ENCODE data around the gene ITGA2.
A peak's percentile ranks its signal among the peaks of the same experiment; 100 is the strongest.

Gene ITGA2

DNA sequence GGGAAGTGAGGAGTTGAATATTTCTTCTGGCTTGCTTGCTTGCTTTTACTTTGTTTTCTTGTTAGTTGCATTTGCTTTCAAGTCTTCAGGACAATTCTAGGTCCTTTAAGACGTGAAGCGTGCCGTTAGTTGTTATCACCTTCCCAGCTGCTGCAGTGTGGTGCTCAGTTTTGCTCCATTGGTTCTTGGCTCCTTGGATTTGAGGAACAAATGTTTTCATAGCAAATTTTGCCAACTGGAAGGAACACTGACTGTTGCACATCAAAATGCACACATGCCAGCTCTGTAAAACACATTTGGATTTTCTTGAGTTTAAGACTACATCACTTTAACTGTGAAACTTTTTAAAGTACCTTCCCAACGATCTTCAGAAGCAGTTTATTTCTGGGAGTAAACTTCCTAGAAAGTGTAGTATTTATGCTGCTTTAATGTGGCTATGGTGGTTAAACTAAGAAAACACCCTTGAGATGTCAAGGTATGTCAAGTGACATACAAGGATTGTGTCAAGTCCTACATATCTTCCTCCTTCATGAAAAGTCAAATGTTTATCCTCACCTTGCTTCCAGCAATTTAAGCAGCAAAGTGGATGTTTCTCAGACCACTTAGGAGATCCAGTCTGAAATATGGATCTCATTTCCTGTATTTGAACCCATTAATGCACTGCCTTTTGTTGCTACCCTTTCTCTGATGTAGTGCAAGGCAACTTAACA lies 95.5 kb downstream of the ITGA2 start:
- Mint-ChIP-seq H3K9me3 (no peaks in the 10 kb centered on the region), H3K27me3 (peaks cover 24% of the 10 kb centered on the region), H3K36me3 (no peaks in the 10 kb centered on the region), H3K27ac (no peak overlapping the region), H3K4me3 (no peak overlapping the region), H3K4me1 (no peaks in the 10 kb centered on the region)
- no peak for ATAC-seq

GRCh38 chr5:53087171-53087570 lies 98.0 kb downstream of the ITGA2 start:
- no peak for ATAC-seq
- H3K4me3 Mint-ChIP-seq, result no peak overlapping the region

DNA sequence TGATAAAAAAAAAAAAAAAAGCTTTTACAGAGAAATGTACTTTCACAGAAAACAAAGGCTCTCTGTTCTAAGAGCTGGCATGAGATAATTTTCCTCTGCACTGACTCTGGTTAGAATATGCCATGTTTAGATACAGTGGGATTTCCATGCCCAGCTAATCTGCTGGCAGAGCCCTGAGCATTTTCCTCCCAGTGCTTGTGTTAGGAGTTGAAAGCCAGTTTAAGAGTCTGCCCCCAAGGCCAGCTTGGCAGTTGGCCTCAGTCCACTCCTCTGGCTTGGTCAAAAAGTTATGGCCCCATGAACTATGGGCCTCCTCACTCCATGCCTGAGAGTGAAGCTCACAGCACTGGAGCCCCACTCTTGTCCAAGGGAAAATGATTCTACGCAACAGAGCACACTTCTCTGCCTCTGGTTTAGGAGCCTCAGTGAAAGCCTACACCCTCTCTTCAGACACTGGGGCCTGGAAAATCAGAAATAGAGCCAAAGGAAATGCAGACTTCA lies 98.5 kb downstream of the ITGA2 start:
- Mint-ChIP-seq H3K36me3 (no peaks in the 10 kb centered on the region), H3K27ac (no peak overlapping the region), H3K4me3 (no peak overlapping the region), H3K9me3 (no peaks in the 10 kb centered on the region), H3K27me3 (peaks cover 24% of the 10 kb centered on the region), H3K4me1 (peaks cover 6% of the 10 kb centered on the region)
- no peak for ATAC-seq

More at GRCh38 chr5:53087171-53087570, 98.0 kb downstream of the ITGA2 start:
- no peaks in the 10 kb centered on the region for H3K36me3 Mint-ChIP-seq
- H3K27me3 Mint-ChIP-seq, result peaks cover 24% of the 10 kb centered on the region
- H3K4me1 Mint-ChIP-seq, result peaks cover 6% of the 10 kb centered on the region
- no peaks in the 10 kb centered on the region for H3K9me3 Mint-ChIP-seq
- H3K27ac Mint-ChIP-seq, result no peak overlapping the region

- H3K4me3 Mint-ChIP-seq, result no peak overlapping the region
- peaks cover 5% of the 10 kb centered on the region for H3K27me3 Mint-ChIP-seq
- H3K4me1 Mint-ChIP-seq, result peaks cover 6% of the 10 kb centered on the region
- no peaks in the 10 kb centered on the region for H3K9me3 Mint-ChIP-seq
- H3K36me3 Mint-ChIP-seq, result no peaks in the 10 kb centered on the region
- no peak overlapping the region for H3K27ac Mint-ChIP-seq
- no peak for ATAC-seq
Measured at GRCh38 chr5:53089481-53089991, 100.4 kb downstream of the ITGA2 start.

- Mint-ChIP-seq H3K4me3 (no peak overlapping the region), H3K27ac (no peak overlapping the region), H3K36me3 (no peaks in the 10 kb centered on the region), H3K4me1 (peaks cover 6% of the 10 kb centered on the region), H3K9me3 (no peaks in the 10 kb centered on the region), H3K27me3 (no peaks in the 10 kb centered on the region)
- ATAC-seq, result no peak
Measured at GRCh38 chr5:53090229-53090628, 101.1 kb downstream of the ITGA2 start.

- peaks cover 6% of the 10 kb centered on the region for H3K4me1 Mint-ChIP-seq
- ATAC-seq, result no peak
- no peak overlapping the region for H3K27ac Mint-ChIP-seq
Measured at GRCh38 chr5:53091289-53091688, 102.1 kb downstream of the ITGA2 start.

GRCh38 chr5:53092242-53092641 lies 103.1 kb downstream of the ITGA2 start:
- no peak for ATAC-seq
- peaks cover 6% of the 10 kb centered on the region for H3K4me1 Mint-ChIP-seq
- no peak overlapping the region for H3K27ac Mint-ChIP-seq
- H3K36me3 Mint-ChIP-seq, result peaks cover 2% of the 10 kb centered on the region
- no peaks in the 10 kb centered on the region for H3K27me3 Mint-ChIP-seq
- no peaks in the 10 kb centered on the region for H3K9me3 Mint-ChIP-seq
- no peak overlapping the region for H3K4me3 Mint-ChIP-seq

More at GRCh38 chr5:53091289-53091688, 102.1 kb downstream of the ITGA2 start:
- Mint-ChIP-seq H3K4me3 (no peak overlapping the region), H3K36me3 (no peaks in the 10 kb centered on the region), H3K9me3 (no peaks in the 10 kb centered on the region), H3K27me3 (no peaks in the 10 kb centered on the region)

DNA sequence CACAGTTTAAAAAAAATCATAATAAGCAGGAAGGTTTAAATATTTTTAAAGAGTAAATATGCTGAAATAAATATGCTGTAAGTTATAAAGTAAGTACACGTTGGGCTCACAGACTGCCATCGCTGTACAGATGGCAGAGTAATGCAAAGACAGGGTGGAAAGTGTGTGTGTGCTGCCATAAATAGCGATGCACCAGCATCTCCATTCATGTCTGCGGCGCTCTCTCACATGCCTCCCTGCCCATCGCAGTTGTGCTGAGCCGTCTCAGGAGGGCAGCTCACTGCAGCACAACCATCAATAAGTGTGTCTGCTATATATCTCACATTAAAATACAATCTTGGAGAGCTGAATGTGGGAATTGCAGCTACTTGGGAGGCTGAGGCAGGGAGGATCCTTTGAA lies 106.1 kb downstream of the ITGA2 start:
- H3K27ac Mint-ChIP-seq, result no peak overlapping the region
- ATAC-seq, result no peak
- no peaks in the 10 kb centered on the region for H3K27me3 Mint-ChIP-seq
- peaks cover 19% of the 10 kb centered on the region for H3K36me3 Mint-ChIP-seq
- no peaks in the 10 kb centered on the region for H3K9me3 Mint-ChIP-seq
- H3K4me3 Mint-ChIP-seq, result no peak overlapping the region
- peaks cover 3% of the 10 kb centered on the region for H3K4me1 Mint-ChIP-seq

DNA sequence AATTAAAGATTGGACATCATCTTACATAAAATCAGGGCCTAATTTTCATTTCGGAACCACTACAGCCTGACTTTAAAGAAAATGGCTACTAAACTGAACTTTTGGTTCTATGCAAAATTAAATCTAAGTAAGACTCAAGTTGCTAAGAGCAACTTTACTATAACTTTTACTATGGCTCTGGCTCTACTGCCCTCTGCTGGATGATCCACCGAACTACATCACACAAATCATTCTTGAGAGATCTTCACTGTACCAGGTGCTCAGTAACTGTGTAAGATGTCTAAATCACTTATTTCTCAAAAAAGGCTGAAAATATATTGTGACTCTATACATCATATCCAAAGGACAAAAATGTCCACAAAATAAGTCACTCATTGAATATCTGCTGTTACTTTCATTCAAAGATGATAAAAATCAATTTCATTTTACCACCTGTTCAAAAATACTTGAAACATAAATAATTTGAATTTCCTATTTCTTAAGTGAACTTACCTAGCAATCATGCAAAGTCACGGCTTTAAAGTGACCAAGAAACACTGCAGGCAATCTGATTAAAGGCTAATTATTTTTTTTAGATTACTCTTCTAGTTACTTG lies 106.9 kb downstream of the ITGA2 start:
- Mint-ChIP-seq H3K4me1 (no peaks in the 10 kb centered on the region), H3K9me3 (no peaks in the 10 kb centered on the region), H3K36me3 (peaks cover 19% of the 10 kb centered on the region), H3K27ac (no peak overlapping the region), H3K27me3 (no peaks in the 10 kb centered on the region), H3K4me3 (no peak overlapping the region)
- no peak for ATAC-seq

DNA sequence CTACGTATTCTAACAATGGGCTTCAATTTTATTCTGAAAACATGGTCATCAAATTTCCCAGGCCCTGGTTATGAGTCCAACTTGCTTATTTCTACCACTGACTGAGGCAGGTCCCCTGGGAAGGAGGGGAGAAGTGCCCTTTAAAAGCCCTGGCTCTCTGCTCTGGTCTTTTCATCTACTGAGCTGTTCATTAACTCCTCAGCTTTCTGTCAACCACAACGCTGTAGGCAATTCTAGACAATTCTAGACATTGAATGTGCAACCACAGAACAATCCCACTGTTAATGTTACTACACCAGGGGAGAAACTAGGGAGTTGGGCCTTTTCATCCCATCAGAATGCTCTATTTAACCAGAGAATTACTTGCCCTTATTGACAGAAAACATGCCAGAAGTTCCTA lies 110.4 kb downstream of the ITGA2 start:
- Mint-ChIP-seq H3K36me3 (peaks cover 32% of the 10 kb centered on the region), H3K4me3 (no peak overlapping the region), H3K4me1 (no peaks in the 10 kb centered on the region), H3K27me3 (no peaks in the 10 kb centered on the region), H3K9me3 (no peaks in the 10 kb centered on the region), H3K27ac (peak overlapping the region; percentile 7)
- no peak for ATAC-seq

DNA sequence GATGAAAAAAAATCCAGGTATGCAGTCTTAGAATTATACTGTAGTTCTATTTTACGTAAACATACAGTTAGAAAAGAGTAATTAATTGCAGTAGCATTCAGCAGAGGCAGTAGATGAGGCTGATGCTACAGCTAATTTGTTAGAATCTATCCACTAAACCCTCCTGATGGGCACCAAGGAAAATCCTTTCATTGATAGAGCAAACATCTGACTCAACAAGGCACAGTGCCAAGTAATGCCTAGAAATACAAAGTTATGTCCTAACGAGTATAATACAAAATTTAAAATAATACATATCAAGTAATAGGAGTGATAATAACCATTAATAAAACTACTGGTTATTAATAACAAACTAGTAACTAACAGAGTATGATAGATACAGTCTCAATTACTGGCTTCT lies 111.5 kb downstream of the ITGA2 start:
- no peaks in the 10 kb centered on the region for H3K9me3 Mint-ChIP-seq
- ATAC-seq, result no peak
- no peaks in the 10 kb centered on the region for H3K27me3 Mint-ChIP-seq
- no peak overlapping the region for H3K4me3 Mint-ChIP-seq
- H3K36me3 Mint-ChIP-seq, result peaks cover 42% of the 10 kb centered on the region
- H3K4me1 Mint-ChIP-seq, result peaks cover 9% of the 10 kb centered on the region
- H3K27ac Mint-ChIP-seq, result no peak overlapping the region

DNA sequence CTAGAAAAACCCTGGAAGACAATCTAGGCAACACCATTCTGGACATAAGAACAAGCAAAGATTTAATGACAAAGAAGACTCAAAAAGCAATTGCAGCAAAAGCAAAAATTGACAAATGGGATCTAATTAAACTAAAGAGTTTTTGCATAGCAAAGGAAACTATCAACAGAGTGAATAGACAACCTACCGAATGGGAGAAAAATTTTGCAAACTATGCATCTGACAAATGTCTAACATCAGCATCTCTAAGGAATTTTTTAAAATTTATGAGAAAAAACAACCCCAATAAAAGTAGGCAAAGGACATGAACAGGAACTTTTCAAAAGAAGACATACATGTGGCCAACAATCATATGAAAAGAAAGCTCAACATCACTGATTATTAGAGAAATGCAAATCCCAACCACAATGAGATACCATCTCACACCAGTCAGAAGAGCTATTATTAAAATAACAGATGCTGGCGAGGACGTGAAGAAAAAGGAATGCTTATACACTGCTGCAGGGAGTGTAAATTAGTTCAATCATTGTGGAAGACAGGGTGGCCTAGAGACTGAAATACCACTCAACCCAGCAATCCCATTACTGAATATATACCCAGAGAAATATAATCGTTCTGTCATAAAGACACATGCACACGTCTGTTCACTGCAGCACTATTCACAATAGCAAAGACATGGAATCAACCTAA lies 116.6 kb downstream of the ITGA2 start:
- no peaks in the 10 kb centered on the region for H3K9me3 Mint-ChIP-seq
- H3K27ac Mint-ChIP-seq, result no peak overlapping the region

GRCh38 chr5:53109056-53109442 lies 119.9 kb downstream of the ITGA2 start:
- H3K36me3 Mint-ChIP-seq, result peaks cover 15% of the 10 kb centered on the region
- no peaks in the 10 kb centered on the region for H3K27me3 Mint-ChIP-seq
- peak overlapping the region; percentile 91 for H3K27ac Mint-ChIP-seq
- peak overlapping the region; percentile 92 for H3K4me3 Mint-ChIP-seq
- no peak for ATAC-seq
- H3K9me3 Mint-ChIP-seq, result no peaks in the 10 kb centered on the region
- H3K4me1 Mint-ChIP-seq, result peaks cover 40% of the 10 kb centered on the region

More for the DNA sequence above, 116.6 kb downstream of the ITGA2 start:
- H3K4me3 Mint-ChIP-seq, result no peak overlapping the region
- ATAC-seq, result no peak
- no peaks in the 10 kb centered on the region for H3K27me3 Mint-ChIP-seq
- peaks cover 36% of the 10 kb centered on the region for H3K4me1 Mint-ChIP-seq
- peaks cover 29% of the 10 kb centered on the region for H3K36me3 Mint-ChIP-seq

DNA sequence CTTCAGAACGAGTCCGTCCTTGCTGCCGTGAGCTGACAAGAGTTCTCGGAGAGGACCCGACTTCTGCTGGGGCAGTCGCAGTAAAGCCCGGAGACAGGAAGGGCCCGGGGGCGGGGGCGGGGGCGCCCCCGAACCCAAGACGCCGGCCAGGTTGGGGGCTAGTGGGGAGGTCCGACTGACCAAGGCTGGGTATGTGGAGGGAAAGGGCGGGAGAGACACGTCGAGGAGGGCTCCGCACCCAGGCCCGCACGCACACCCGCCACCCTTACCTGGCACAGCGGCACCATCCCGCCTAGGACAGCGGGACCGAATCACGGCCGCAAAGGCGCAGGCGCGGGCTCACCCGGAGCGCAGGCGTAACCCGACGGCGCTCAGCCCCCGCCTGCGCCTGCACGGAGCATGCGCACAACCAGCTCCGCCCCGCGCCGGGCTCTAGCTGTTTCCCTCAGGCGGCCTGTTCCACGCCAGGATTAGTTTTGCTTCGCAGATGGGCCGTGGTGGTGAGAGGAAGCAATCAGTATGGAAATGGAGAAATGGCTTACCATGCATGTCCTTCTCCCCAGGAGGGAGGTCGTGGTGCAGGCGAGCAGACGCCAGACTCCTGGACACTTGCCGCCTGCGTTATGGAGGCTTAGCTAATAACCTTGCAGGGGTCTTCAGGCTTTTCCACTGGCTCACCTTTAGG lies 120.4 kb downstream of the ITGA2 start, which contains the start of gene MOCS2:
Gene MOCS2 (minus strand): TSS at position 315 of the 685 bp plus-strand sequence. CDS start 2,583 bp downstream, outside the sequence.
- Mint-ChIP-seq H3K9me3 (no peaks in the 10 kb centered on the region), H3K27ac (peak within 1 kb of the TSS; percentile 91), H3K36me3 (peaks cover 15% of the 10 kb centered on the region), H3K4me1 (peaks cover 40% of the 10 kb centered on the region), H3K27me3 (no peaks in the 10 kb centered on the region), H3K4me3 (peak within 1 kb of the TSS; percentile 92)
- peak; percentile 99 for ATAC-seq

GRCh38 chr5:53110156-53110555 lies 121.0 kb downstream of the ITGA2 start:
- Mint-ChIP-seq H3K36me3 (peaks cover 9% of the 10 kb centered on the region), H3K9me3 (no peaks in the 10 kb centered on the region), H3K4me1 (peaks cover 36% of the 10 kb centered on the region), H3K4me3 (peak overlapping the region; percentile 92), H3K27ac (peak overlapping the region; percentile 91), H3K27me3 (no peaks in the 10 kb centered on the region)
- ATAC-seq, result peak; percentile 4
